ENCODE results near the gene SLC30A2.

SLC30A2 gene

GRCh38 chr1:26069941-26070295, 24.0 kb upstream of the SLC30A2 start:
- no peak for DNase-seq

- DNase-seq, result no peak
These were observed 21.6 kb upstream of the SLC30A2 start, which contains the start of gene TRIM63 for GRCh38 chr1:26067432-26067911. Gene TRIM63, minus strand, starts transcription at chr1:26067630. Its CDS starts 136 bp downstream, at chr1:26067494.

- DNase-seq, result no peak
These were observed 20.9 kb upstream of the SLC30A2 start for GRCh38 chr1:26066857-26067256.

GRCh38 chr1:26066160-26066559, 20.2 kb upstream of the SLC30A2 start:
- no peak for DNase-seq

GRCh38 chr1:26064553-26064952, 18.6 kb upstream of the SLC30A2 start:
- DNase-seq, result no peak

GRCh38 chr1:26060832-26061574, 15.1 kb upstream of the SLC30A2 start:
- no peak for DNase-seq

GRCh38 chr1:26059906-26060305, 14.0 kb upstream of the SLC30A2 start:
- DNase-seq, result no peak

- no peak for DNase-seq
These were observed 12.2 kb upstream of the SLC30A2 start for GRCh38 chr1:26058052-26058595.

GRCh38 chr1:26057189-26057588, 11.3 kb upstream of the SLC30A2 start:
- DNase-seq, result no peak

GRCh38 chr1:26055041-26055440, 9.1 kb upstream of the SLC30A2 start:
- DNase-seq, result no peak

- DNase-seq, result no peak
These were observed 8.0 kb upstream of the SLC30A2 start for GRCh38 chr1:26053718-26054560.

GRCh38 chr1:26050248-26050640, 4.3 kb upstream of the SLC30A2 start:
- no peak for DNase-seq

GRCh38 chr1:26049531-26050247, 3.8 kb upstream of the SLC30A2 start:
- DNase-seq, result no peak

GRCh38 chr1:26047278-26047874, 1.5 kb upstream of the SLC30A2 start:
- no peak for DNase-seq

GRCh38 chr1:26046246-26047095, 553 bp upstream of the SLC30A2 start:
- no peak for DNase-seq

GRCh38 chr1:26044971-26045721, 772 bp downstream of the SLC30A2 start:
- DNase-seq, result no peak

- no peak for DNase-seq
These were observed 1.5 kb downstream of the SLC30A2 start for GRCh38 chr1:26044414-26044813.

- no peak for DNase-seq
These were observed 2.2 kb downstream of the SLC30A2 start for GRCh38 chr1:26043765-26044164.

GRCh38 chr1:26041978-26042377, 3.9 kb downstream of the SLC30A2 start:
- no peak for DNase-seq

- no peak for DNase-seq
These were observed 4.5 kb downstream of the SLC30A2 start for GRCh38 chr1:26041401-26041800.

GRCh38 chr1:26038904-26039303, 7.0 kb downstream of the SLC30A2 start:
- no peak for DNase-seq
